OCI-LY7 (cell line): Measurements from ENCODE around the gene SYNPO2.

Source experiments
- CTCF ChIP-seq: fragments of 200-600 bp; sonication (generic); conservative IDR thresholded peaks from 2 replicates; pipeline ENCODE4 v1.5.1; 2014; ENCODE audit warnings: mild to moderate bottlenecking, antibody characterized with exemption, low read length, moderate library complexity, mixed read lengths
- EZH2phosphoT487 ChIP-seq: fragments of 200-600 bp; sonication (generic); IDR thresholded peaks from 2 replicates; pipeline ENCODE4 v1.6.1; 2018; ENCODE audit warnings: low read depth, borderline replicate concordance, mild to moderate bottlenecking, mixed run types, antibody characterized with exemption, low read length, moderate library complexity, mixed read lengths

GRCh38 chr4:118843237-118843636, 45.4 kb upstream of the SYNPO2 start:
- TF ChIP-seq CTCF (no peak), EZH2phosphoT487 (no peak)
